ENCODE results near the gene CST9. TPM values are rescaled to one million over a fixed set of nuclear protein-coding genes. Genes with fewer than 3 reads are reported as not detected.
A peak's percentile ranks its signal among the peaks of the same experiment; 100 is the strongest.

The CST9 gene
- total RNA-seq, 4 donors from 2014 or later = not detected

DNA sequence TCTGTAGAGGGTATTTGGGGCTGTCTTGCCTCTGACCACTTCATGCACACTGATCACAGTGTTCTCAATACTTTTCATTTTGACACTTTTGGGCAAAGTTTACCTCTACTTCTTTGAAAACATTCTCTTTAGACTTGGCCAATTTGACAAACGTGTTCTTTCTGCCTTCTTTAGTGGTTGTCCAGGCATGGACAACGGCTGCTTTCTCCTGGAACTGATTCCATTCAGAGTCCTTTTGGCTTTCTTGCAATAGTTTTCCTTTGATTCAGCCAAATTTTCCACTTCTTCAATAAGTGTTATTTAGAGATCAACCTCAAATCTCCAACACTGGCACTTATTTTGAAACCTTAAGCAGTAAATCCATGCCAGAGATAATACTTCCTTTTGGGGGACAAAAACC, 6.7 kb upstream of the CST9 start:
- Histone ChIP-seq H3K27me3 (no peaks in the 10 kb centered on the region), H3K9me3 (no peaks in the 10 kb centered on the region), H3K4me3 (no peak overlapping the region), H3K36me3 (no peaks in the 10 kb centered on the region), H3K27ac (no peak overlapping the region), H3K4me1 (peaks cover 0 to 5% (median 0%) of the 10 kb centered on the region in 4 donors)
- DNase-seq = no peak
- TF ChIP-seq CTCF (IDR thresholded peaks at IDR 0.05) (no peak), POLR2A (IDR thresholded peaks at IDR 0.05) (no peak)

- no peaks in the 10 kb centered on the region for H3K36me3 ChIP-seq
- DNase-seq = no peak
- no peak overlapping the region for H3K27ac ChIP-seq
- TF ChIP-seq CTCF (IDR thresholded peaks at IDR 0.05) (no peak), POLR2A (IDR thresholded peaks at IDR 0.05) (no peak)
- H3K4me3 ChIP-seq = no peak overlapping the region
- peaks cover 0 to 5% (median 0%) of the 10 kb centered on the region in 4 donors for H3K4me1 ChIP-seq
- no peaks in the 10 kb centered on the region for H3K27me3 ChIP-seq
- no peaks in the 10 kb centered on the region for H3K9me3 ChIP-seq
These were observed 3.9 kb upstream of the CST9 start for GRCh38 chr20:23609486-23610109.

- H3K9me3 ChIP-seq = no peaks in the 10 kb centered on the region
- no peak overlapping the region for H3K27ac ChIP-seq
- H3K36me3 ChIP-seq = no peaks in the 10 kb centered on the region
- DNase-seq = no peak
- no peaks in the 10 kb centered on the region for H3K4me1 ChIP-seq
- H3K4me3 ChIP-seq = no peak overlapping the region
- no peaks in the 10 kb centered on the region for H3K27me3 ChIP-seq
- TF ChIP-seq POLR2A (IDR thresholded peaks at IDR 0.05) (no peak), CTCF (IDR thresholded peaks at IDR 0.05) (no peak)
These were observed 2.6 kb upstream of the CST9 start for GRCh38 chr20:23608251-23608846.

DNA sequence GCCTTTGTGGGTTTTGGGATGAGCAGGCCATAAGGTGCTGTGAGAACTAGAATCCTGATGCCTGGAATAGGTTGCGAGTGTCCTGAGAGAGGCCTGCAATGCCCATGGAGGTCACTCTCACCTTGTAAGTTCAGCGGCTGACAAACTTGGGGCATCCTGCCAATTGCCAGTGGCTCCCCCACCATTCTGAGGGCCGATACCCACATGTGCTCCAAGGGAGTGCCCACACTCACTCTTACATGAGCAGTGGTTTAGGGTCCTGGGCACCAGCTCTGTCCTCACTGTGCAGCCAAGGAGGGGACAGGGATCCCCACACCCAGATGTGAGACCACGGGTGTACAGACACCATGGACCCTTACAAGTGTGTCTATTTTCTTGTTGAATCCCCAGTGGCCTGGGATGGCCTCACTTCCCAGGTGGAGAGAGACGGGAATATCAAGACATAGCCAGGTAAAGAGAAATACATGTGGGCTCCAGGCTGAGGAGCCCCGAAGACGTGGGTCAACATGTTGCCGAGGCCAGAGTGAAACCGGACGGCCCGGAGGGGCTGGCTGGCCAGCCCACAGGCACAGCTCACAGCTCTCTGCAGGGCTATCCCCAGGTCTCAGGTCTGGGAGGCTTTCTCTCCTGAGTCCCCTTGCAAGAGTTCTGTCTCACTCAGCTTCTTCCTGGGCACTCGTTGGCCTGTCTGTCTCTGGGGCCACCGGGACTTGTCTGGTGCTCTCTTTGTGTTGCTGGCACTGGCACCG, 2.0 kb upstream of the CST9 start:
- no peak for DNase-seq
- no peaks in the 10 kb centered on the region for H3K27me3 ChIP-seq
- H3K4me3 ChIP-seq = no peak overlapping the region
- no peaks in the 10 kb centered on the region for H3K4me1 ChIP-seq
- H3K27ac ChIP-seq = no peak overlapping the region
- H3K36me3 ChIP-seq = no peaks in the 10 kb centered on the region
- no peaks in the 10 kb centered on the region for H3K9me3 ChIP-seq
- TF ChIP-seq CTCF (IDR thresholded peaks at IDR 0.05) (no peak), POLR2A (IDR thresholded peaks at IDR 0.05) (no peak)

DNA sequence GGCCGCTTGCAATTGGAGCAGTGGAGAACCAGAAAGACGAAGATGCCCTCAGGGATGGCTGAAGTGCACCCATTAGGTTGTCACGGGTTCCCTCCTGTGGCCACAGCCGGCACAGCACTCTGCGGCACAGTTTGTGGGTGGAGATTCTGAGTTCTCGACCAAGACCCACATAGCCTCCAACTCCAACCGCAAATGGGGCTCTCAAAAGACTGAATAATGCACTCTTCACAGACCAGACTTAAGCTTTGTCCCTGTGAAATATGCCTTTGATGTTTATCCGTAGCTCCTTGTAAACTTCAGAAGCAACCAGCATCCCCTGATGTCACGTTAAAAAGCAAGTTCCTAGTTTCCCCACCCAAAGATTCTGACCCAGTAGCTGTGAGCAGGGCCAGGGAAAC, 934 bp upstream of the CST9 start:
- no peaks in the 10 kb centered on the region for H3K27me3 ChIP-seq
- TF ChIP-seq POLR2A (IDR thresholded peaks at IDR 0.05) (no peak), CTCF (IDR thresholded peaks at IDR 0.05) (peak in 5 of 6 experiments; percentile 17 to 84 (median 78))
- DNase-seq = peak; percentile 35 to 85 (median 81)
- H3K27ac ChIP-seq = no peak overlapping the region
- H3K9me3 ChIP-seq = no peaks in the 10 kb centered on the region
- H3K36me3 ChIP-seq = no peaks in the 10 kb centered on the region
- no peak overlapping the region for H3K4me3 ChIP-seq
- no peaks in the 10 kb centered on the region for H3K4me1 ChIP-seq
